ENCODE measurements around the gene VPS37B. TPM values are rescaled to one million over a fixed set of nuclear protein-coding genes. Genes with fewer than 3 reads are reported as not detected.
"Not testable (repeated sequence)": the region's sequence is repeated elsewhere in the genome, so short reads cannot be mapped to it uniquely, and the experiment has no call there.

Gene VPS37B, protein sequence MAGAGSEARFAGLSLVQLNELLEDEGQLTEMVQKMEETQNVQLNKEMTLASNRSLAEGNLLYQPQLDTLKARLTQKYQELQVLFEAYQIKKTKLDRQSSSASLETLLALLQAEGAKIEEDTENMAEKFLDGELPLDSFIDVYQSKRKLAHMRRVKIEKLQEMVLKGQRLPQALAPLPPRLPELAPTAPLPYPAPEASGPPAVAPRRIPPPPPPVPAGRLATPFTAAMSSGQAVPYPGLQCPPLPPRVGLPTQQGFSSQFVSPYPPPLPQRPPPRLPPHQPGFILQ
- total RNA-seq: 10 to 100 TPM; 49.5 to 92.8 (median 58.4) TPM

DNA sequence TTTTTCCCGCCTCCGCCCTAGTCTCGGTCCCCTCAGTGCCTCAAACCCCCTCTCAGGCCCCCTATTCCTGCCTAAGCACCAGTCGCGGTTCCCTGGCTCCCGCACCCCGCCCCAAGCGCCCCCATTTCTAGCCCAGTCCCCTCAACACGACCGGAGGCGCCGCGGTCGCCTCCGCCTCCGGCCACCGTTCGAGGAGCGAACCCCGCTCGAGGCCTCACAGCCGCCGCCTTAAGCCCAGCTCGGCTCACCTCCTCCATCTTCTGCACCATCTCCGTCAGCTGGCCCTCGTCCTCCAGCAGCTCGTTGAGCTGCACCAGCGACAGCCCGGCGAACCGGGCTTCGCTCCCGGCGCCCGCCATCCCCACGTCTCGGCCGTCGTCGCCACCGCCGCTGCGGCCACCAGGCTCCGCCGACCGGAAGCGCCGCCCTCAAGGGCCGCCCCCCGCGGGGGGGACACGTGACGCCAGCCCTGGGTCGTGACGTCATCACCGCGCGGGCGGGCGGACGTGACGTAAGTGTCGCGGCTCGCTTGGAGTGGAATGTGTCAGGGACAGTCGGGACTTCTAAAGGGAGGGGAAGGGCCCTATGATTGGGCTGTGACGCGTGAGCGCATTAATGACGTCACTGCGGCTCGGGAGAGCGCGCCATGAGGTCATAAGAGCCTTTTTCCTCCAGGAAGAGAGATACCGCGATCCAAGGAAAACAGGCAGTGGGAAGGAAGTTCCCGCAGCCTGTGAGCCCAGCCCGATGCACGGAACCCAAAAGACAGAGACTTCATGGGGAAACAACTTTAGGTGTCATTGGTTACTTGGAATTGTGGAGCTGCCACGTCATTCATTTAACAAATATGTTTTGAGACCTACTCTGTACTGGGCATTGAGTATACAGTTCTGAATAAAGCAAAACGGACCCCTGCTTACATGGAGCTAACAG, at the start of gene VPS37B:
TSS of gene VPS37B (minus strand) at position 421 of the 933 bp plus-strand sequence. CDS start at position 359, 62 bp downstream.
- TF ChIP-seq, protein P1, sequence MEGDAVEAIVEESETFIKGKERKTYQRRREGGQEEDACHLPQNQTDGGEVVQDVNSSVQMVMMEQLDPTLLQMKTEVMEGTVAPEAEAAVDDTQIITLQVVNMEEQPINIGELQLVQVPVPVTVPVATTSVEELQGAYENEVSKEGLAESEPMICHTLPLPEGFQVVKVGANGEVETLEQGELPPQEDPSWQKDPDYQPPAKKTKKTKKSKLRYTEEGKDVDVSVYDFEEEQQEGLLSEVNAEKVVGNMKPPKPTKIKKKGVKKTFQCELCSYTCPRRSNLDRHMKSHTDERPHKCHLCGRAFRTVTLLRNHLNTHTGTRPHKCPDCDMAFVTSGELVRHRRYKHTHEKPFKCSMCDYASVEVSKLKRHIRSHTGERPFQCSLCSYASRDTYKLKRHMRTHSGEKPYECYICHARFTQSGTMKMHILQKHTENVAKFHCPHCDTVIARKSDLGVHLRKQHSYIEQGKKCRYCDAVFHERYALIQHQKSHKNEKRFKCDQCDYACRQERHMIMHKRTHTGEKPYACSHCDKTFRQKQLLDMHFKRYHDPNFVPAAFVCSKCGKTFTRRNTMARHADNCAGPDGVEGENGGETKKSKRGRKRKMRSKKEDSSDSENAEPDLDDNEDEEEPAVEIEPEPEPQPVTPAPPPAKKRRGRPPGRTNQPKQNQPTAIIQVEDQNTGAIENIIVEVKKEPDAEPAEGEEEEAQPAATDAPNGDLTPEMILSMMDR (IDR thresholded peaks at IDR 0.05): peak in 3 of 6 experiments; percentile 20 to 24 (median 23)
- TF ChIP-seq POLR2A (IDR thresholded peaks at IDR 0.05): peak; percentile 93 to 94
- H3K36me3 ChIP-seq: no peaks in the 10 kb centered on the region
- peaks cover 0 to 45% (median 14%) of the 10 kb centered on the region in 4 donors for H3K4me1 ChIP-seq
- no peaks in the 10 kb centered on the region for H3K27me3 ChIP-seq
- DNase-seq: peak; percentile 82 to 91 (median 87)
- peak within 1 kb of the TSS; percentile 76 to 89 (median 81) for H3K4me3 ChIP-seq
- no peaks in the 10 kb centered on the region for H3K9me3 ChIP-seq
- H3K27ac ChIP-seq: peak within 1 kb of the TSS; percentile 92 to 95 (median 94)

DNA sequence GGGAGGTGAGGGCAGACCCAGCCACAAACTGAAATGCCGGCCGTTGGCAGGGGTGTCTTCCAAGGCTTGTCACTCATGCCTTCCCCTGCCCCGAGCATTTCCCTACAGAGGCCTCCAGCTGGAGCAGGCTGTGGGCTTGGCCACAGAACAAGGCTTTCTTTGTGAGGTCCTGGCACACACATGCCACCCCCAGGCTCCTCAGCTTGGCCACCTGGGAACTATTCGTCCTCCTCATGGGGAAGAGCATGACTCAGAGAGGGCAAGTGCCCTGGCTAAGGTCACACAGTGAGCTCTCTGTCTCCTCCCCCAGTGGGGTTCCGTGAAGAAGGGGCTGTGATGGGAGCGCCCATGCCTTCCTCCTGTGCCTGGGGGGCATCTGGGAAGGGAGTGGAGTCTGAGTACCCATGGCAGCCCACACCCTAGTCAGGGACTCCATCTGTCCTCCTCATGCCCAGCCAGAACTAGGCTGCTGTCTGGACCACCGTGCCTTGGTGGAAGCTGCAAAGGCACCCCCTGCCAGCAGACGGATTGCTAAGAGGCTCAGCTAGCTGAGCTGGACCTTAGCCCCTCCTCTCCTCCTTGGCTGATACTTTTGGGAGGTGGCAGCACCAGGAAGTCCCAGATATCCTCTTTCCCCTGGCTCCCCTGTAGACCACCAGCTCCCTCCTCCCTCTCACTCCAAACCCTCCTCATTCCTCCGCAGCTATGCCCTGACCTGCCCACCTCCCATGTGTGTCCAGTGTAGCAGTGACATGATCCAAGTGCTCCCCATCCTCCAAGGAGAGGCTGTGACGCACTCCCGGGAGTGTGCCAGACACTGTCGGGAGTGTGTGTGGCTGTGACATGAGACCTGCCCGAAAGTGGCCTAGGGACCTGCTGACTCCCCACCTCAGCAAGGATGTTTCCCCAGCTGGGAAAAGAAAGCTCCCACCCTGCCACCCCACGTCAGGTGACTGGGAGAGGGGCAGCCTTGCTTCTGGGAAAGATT, 49.0 kb upstream of the VPS37B start:
- TF ChIP-seq, protein P1 (IDR thresholded peaks at IDR 0.05): no peak
- TF ChIP-seq POLR2A (IDR thresholded peaks at IDR 0.05): no peak
- H3K4me1 ChIP-seq: peaks cover 0 to 47% (median 2%) of the 10 kb centered on the region in 4 donors
- H3K9me3 ChIP-seq: no peaks in the 10 kb centered on the region
- DNase-seq: peak in 1 of 3 donors; percentile 57
- H3K27me3 ChIP-seq: no peaks in the 10 kb centered on the region
- H3K36me3 ChIP-seq: no peaks in the 10 kb centered on the region
- H3K27ac ChIP-seq: peak overlapping the region in 1 of 4 donors; percentile 6
- H3K4me3 ChIP-seq: no peak overlapping the region

DNA sequence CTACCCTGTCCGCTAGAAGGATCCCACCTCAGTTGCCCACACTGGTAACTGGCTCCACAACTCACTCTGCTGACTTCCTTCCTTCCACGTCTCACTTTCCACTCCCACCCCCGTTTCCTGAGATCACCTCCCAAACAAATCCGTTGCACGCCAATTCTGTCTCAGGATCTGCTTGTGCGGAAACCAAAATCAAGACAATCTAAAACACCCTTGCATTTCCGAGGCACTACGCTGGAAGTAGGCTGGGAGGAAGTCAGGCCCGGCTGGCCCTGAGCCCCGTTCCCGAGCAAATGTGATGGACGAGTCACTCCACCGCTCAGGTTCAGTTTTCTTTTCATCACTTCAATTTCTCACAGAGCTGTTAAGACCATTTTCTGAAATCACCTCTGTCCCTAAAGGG, 47.3 kb upstream of the VPS37B start:
- DNase-seq: no peak
- Histone ChIP-seq H3K4me1 (peaks cover 0 to 51% (median 2%) of the 10 kb centered on the region in 4 donors), H3K9me3 (no peaks in the 10 kb centered on the region), H3K27me3 (no peaks in the 10 kb centered on the region), H3K27ac (peak overlapping the region in 2 of 4 donors; percentile 43 to 75), H3K36me3 (no peaks in the 10 kb centered on the region), H3K4me3 (no peak overlapping the region)
- TF ChIP-seq, protein P1 (IDR thresholded peaks at IDR 0.05): no peak
- TF ChIP-seq POLR2A (IDR thresholded peaks at IDR 0.05): no peak

DNA sequence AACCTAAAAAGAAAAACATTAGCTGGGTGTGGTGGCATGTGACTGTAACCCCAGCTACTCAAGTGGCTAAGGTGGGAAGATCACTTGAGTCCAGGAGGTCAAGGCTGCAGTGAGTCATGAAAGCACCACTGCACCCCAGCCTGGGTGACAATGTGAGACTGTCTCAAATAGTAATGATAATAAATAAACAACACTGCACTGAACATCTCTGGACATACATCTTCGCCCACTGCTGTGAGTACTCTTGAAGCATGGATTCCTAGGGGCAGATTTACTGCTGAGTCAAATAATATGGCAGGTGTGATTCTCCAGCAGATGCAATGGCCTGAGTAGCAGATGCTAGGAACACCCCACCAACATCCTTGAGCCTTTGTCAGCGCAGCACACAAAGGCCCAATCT, 46.7 kb upstream of the VPS37B start:
- Histone ChIP-seq H3K36me3 (no peaks in the 10 kb centered on the region), H3K27ac (peak overlapping the region in 2 of 4 donors; percentile 43 to 75), H3K4me3 (no peak overlapping the region), H3K9me3 (no peaks in the 10 kb centered on the region), H3K4me1 (peaks cover 0 to 49% (median 2%) of the 10 kb centered on the region in 4 donors), H3K27me3 (no peaks in the 10 kb centered on the region)
- TF ChIP-seq, protein P1 (IDR thresholded peaks at IDR 0.05): no peak
- no peak for TF ChIP-seq POLR2A (IDR thresholded peaks at IDR 0.05)
- peak in 1 of 3 donors; percentile 78 for DNase-seq

DNA sequence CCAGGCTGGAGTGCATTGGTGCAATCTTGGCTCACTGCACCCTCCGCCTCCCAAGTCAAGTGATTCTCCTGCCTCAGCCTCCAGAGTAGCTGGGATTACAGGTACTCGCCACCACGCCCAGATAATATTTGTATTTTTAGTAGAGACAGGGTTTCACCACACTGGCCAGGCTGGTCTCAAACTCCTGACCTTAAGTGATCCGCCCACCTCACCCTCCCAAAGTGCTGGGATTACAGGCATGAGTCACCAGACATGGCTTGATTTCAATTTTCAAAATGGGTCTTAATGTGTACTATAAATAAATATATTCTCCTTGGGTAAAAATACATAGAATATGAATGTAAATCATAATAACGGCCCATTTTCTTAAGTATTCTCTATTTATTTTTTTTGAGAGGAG, 45.4 kb upstream of the VPS37B start:
- not testable (repeated sequence) for H3K4me3 ChIP-seq, H3K27ac ChIP-seq, H3K27me3 ChIP-seq, H3K36me3 ChIP-seq, H3K9me3 ChIP-seq, DNase-seq
- peaks cover 0 to 38% (median 0%) of the 10 kb centered on the region in 4 donors for H3K4me1 ChIP-seq
